Suprapubic skin (tissue), 3 donors: ENCODE measurements around the gene MTG2.

ENCODE experiments used
- CTCF ChIP-seq, 2 donors: fragments of 200-600 bp in 1 of 2; fragments of 450-650 bp in 1 of 2; sonication (generic) in 1 of 2; IDR thresholded peaks; one replicate each; pipeline ENCODE4 v1.5.1; 2016 to 2019; ENCODE audit warnings: antibody characterized with exemption in 2 of 2, mild to moderate bottlenecking in 1 of 2, moderate library complexity in 1 of 2
- POLR2AphosphoS5 ChIP-seq, 3 donors: sonication (generic); formaldehyde crosslinking; IDR thresholded peaks; one replicate each; pipeline ENCODE4 v1.6.1; 2017; ENCODE audit warnings: antibody characterized with exemption in 3 of 3

- no peak for TF ChIP-seq CTCF (IDR thresholded peaks at IDR 0.05)
- no peak for TF ChIP-seq POLR2AphosphoS5 (IDR thresholded peaks at IDR 0.05)
Measured at GRCh38 chr20:62139636-62140035, 43.2 kb upstream of the MTG2 start.
